ENCODE measurements around the gene NPEPL1. TPM values are rescaled to one million over a fixed set of nuclear protein-coding genes. Genes with fewer than 3 reads are reported as not detected.
"Not testable (repeated sequence)": the region's sequence is repeated elsewhere in the genome, so short reads cannot be mapped to it uniquely, and the experiment has no call there.

Gene NPEPL1
- total RNA-seq, 2 experiments from 2014 or later = 13.6 to 15.2 TPM

DNA sequence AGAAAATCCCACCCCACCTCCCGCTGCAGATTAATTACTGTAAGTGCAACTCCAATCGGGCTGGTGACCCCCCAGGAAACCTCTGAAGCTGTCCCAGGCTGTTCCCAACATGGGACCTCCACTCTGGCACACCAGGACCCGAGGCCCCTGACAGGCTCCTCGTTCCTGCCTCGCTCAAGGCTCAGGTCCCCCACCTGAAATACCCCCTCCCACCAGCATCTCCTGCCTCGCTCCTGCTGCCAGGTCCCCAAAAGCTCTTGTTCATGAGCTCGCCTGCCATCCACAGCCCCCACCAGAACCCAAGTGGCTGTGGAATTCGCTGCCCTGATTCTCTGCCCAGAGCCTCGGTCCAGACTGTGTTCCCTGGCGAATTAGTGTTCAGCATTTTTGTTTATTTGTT is 26.1 kb downstream of the NPEPL1 start:
- H3K27ac Mint-ChIP-seq = no peak overlapping the region
- intact Hi-C loops (cut with DNase I, micrococcal nuclease) = no loop called here
- no peaks in the 10 kb centered on the region for H3K9me3 Mint-ChIP-seq (ENCODE audit: low read depth)

DNA sequence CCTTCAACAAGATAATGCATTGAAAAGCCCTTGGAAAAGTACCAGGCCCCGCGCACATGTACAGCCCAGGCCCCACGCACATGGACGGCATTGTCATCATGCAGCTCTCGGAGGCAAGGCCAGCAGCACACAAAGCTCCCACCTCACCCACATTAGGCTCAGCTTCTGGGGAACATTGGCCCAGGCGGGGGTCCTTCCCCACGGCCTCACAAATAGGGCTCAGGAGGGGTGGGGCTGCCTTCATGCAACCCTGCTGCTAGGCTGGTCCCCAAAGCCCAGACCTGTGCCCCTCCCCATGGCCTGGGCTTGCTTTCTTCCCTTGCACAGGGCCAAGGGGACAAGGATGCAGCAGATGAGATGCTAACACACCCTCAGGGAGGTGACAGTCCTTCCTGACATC is 26.7 kb downstream of the NPEPL1 start:
- H3K27ac Mint-ChIP-seq = no peak overlapping the region
- ATAC-seq = no peak
- POLR2A ChIA-PET = no interaction called here
- DNase-seq = no peak
- no peak overlapping the region for H3K4me3 Mint-ChIP-seq
- CTCF ChIA-PET = interaction anchor here (0.6 kb wide), 1 partner anchor 685 kb away, joined by 3 read pairs; no protein-coding TSS in a partner anchor
- H3K36me3 Mint-ChIP-seq (ENCODE audit: low read depth) = no peaks in the 10 kb centered on the region
- intact Hi-C loops (cut with DNase I, micrococcal nuclease) = no loop called here
- no peaks in the 10 kb centered on the region for H3K4me1 Mint-ChIP-seq
- H3K27me3 Mint-ChIP-seq = peaks cover 25% of the 10 kb centered on the region
- no peaks in the 10 kb centered on the region for H3K9me3 Mint-ChIP-seq (ENCODE audit: low read depth)

More for the DNA sequence above, 26.1 kb downstream of the NPEPL1 start:
- no peak for DNase-seq
- CTCF ChIA-PET = interaction anchor here (0.6 kb wide), 1 partner anchor 686 kb away, joined by 3 read pairs; no protein-coding TSS in a partner anchor
- Mint-ChIP-seq H3K27me3 (peaks cover 22% of the 10 kb centered on the region), H3K4me1 (no peaks in the 10 kb centered on the region), H3K36me3 (ENCODE audit: low read depth) (no peaks in the 10 kb centered on the region), H3K4me3 (no peak overlapping the region)
- ATAC-seq = no peak
- POLR2A ChIA-PET = no interaction called here

DNA sequence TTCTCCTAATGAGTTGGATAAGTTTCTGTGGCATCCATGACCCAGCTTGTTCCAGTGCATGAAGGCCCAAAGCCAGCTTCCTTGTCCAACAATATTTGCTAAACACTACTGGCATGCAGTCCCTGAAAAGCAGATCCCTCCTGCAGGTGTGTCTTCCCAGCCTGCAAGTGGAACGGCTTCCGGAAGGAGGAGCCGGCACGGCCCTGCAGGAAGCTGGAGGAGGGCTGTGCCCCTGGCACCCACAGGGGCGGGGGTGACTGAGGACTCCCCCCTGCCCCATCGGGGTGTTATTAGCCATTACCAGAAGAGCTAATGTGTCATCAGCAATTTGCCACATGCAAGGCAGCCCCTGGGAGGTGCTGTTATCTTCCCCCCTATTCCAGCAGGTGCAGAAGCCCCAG is 27.4 kb downstream of the NPEPL1 start:
- no peak for ATAC-seq
- ChIA-PET CTCF (interaction anchor here (0.6 to 0.7 kb wide), 3 partner anchors 64 to 1246 kb away, joined by 3 to 4 read pairs (median 3); no protein-coding TSS in a partner anchor), POLR2A (no interaction called here)
- H3K4me3 Mint-ChIP-seq = no peak overlapping the region
- peaks cover 3% of the 10 kb centered on the region for H3K36me3 Mint-ChIP-seq (ENCODE audit: low read depth)
- no peaks in the 10 kb centered on the region for H3K4me1 Mint-ChIP-seq
- H3K27me3 Mint-ChIP-seq = peaks cover 32% of the 10 kb centered on the region
- intact Hi-C loops (cut with DNase I, micrococcal nuclease) = no loop called here
- H3K9me3 Mint-ChIP-seq (ENCODE audit: low read depth) = no peaks in the 10 kb centered on the region
- no peak for DNase-seq
- no peak overlapping the region for H3K27ac Mint-ChIP-seq

DNA sequence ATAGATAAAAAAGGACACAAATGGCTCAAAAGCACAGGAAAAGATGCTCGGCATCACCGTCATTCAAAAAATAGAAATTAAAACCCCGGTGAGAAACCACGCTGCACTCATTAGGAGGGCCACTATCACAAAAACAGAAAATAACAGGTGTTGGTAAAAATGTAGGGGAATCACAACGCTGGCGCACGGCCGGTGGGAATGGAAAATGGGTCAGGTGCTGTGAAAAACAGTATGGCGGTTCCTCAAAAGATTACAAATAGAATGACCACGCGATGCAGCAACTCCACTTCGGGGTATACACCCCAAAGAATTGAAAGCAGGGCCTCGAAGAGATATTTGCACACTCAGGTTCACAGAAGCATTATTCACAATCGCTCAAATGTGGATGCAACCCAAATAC is 28.3 kb downstream of the NPEPL1 start:
- no peak for DNase-seq
- no peak overlapping the region for H3K4me3 Mint-ChIP-seq
- H3K27ac Mint-ChIP-seq = no peak overlapping the region
- ChIA-PET CTCF (no interaction called here), POLR2A (no interaction called here)
- H3K9me3 Mint-ChIP-seq (ENCODE audit: low read depth) = no peaks in the 10 kb centered on the region
- intact Hi-C loops (cut with DNase I, micrococcal nuclease) = no loop called here
- ATAC-seq = no peak
- no peaks in the 10 kb centered on the region for H3K4me1 Mint-ChIP-seq
- peaks cover 32% of the 10 kb centered on the region for H3K27me3 Mint-ChIP-seq
- peaks cover 3% of the 10 kb centered on the region for H3K36me3 Mint-ChIP-seq (ENCODE audit: low read depth)

DNA sequence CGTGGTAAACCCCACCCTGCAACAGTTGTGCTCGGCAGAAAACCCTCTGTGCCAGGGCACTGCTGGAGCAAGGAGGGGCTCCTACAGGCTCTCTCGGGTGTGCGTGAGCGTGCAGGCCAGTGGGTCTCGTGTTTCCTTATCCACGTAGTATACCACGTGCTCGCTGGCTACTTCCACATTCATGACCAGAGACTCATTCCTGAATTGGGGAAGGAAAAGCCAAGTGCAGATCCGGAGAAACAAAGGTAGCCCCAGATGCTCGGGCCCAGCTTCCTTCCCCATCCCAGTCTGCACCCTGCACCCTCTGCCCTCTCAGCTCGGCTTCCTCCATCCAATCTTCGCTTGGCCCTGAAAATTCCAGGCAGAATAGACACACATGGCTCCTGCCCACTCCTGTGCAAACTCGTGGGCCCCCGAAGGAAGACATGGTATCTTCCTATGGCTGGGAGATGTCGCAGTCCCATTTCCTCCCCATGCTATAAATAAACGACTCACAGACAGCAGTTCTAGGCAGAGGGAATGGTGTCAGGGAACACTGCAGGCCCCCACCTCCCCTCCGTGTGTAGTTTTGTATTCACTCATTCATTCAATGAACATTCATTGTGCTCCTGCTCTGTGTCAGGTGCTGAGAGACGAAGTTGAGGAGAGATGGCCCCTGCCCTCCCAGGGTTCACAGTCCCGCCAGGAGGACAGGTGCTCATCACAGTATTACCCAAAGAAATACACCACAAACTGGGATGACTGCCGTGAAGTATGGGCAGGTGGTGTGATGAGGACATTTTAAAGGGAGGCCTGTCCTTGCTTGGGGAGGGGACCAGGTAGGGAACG is 29.6 kb downstream of the NPEPL1 start:
- no peak for DNase-seq
- H3K4me1 Mint-ChIP-seq = no peaks in the 10 kb centered on the region
- H3K27me3 Mint-ChIP-seq = peaks cover 34% of the 10 kb centered on the region
- ChIA-PET CTCF (no interaction called here), POLR2A (no interaction called here)
- no peak overlapping the region for H3K27ac Mint-ChIP-seq
- H3K9me3 Mint-ChIP-seq (ENCODE audit: low read depth) = peaks cover 7% of the 10 kb centered on the region
- no peak for ATAC-seq
- H3K36me3 Mint-ChIP-seq (ENCODE audit: low read depth) = peaks cover 5% of the 10 kb centered on the region
- no peak overlapping the region for H3K4me3 Mint-ChIP-seq
- intact Hi-C loops (cut with DNase I, micrococcal nuclease) = no loop called here

DNA sequence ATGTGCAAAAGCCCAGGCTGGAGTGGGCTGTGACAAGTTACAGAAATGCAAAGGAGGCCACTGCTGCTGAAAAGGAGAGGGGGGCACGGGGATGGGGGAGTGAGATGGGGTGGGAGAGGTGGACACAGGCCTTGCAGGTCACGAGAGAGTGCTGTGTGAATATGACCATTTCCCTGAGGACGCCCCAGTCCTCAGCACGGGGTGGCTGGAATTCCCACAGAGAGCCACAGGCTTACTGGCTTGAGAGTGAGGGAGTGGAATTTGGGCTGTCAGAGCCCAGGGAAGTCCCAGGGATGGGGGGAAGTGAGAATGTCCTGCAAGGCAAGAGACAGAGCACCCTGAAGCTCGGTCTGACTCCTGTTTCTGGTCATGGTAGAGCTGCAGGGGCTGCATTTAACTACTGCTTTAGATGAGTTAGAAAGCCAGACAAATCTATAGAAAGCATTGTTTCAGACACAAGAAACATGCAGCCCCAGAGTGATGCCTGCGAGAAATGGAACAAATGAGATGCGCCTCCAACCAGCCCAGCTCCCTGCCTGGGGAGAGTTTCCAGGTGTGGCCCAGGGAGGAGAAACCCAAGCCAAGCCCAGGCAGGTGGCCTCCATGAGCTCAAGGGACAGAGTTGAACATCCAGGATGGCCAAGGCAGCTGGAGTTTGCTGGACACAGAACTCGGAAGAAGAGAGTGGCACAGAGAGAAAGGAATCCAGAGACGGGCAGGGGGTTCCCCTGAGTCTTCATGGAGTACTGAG is 30.5 kb downstream of the NPEPL1 start:
- Mint-ChIP-seq H3K9me3 (ENCODE audit: low read depth) (peaks cover 10% of the 10 kb centered on the region), H3K4me1 (no peaks in the 10 kb centered on the region), H3K4me3 (no peak overlapping the region), H3K27ac (no peak overlapping the region), H3K27me3 (peaks cover 34% of the 10 kb centered on the region), H3K36me3 (ENCODE audit: low read depth) (peaks cover 5% of the 10 kb centered on the region)
- ChIA-PET CTCF (no interaction called here), POLR2A (no interaction called here)
- intact Hi-C loops (cut with DNase I, micrococcal nuclease) = no loop called here
- DNase-seq (no peak), ATAC-seq (no peak)

DNA sequence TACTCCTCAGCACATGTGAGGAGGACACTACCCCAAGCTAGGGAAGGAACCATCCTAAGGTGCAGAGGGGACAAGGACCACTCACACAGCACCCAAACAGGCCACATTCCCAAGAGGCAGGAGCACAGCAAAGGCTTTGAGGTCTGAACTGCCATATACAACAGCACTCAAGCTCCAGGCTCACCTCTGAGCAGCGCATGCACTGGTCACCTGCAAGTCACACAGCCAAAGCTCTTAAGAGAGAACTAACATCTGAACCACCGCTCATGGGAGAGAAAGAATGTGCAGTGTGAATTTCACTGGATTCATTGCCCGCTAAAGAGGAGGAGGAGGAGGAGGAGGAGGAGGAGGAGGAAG is 31.0 kb downstream of the NPEPL1 start:
- ATAC-seq = no peak
- H3K36me3 Mint-ChIP-seq (ENCODE audit: low read depth) = peaks cover 5% of the 10 kb centered on the region
- H3K9me3 Mint-ChIP-seq (ENCODE audit: low read depth) = peaks cover 10% of the 10 kb centered on the region
- H3K27ac Mint-ChIP-seq = no peak overlapping the region
- ChIA-PET CTCF (no interaction called here), POLR2A (no interaction called here)
- intact Hi-C loops (cut with DNase I, micrococcal nuclease) = no loop called here
- H3K27me3 Mint-ChIP-seq = peaks cover 34% of the 10 kb centered on the region
- DNase-seq = no peak
- H3K4me3 Mint-ChIP-seq = no peak overlapping the region
- H3K4me1 Mint-ChIP-seq = no peaks in the 10 kb centered on the region

DNA sequence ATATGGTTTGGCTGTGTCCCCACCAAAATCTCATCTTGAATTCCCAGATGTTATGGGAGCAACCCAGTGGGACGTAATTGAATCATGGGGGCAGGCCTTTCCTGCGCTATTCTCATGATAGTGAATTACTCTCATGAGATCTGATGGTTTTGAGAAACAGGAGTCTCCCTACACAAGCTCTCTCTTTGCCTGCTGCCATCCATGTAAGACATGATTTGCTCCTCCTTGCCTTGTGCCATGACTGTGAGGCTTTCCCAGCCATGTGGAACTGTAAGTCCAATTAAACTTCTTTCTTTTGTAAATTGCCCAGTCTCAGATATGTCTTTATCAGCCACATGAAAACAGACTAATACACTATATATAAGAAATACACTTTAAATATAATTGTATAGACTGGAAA is 33.6 kb downstream of the NPEPL1 start:
- peaks cover 36% of the 10 kb centered on the region for H3K27me3 Mint-ChIP-seq
- POLR2A ChIA-PET; intact Hi-C loops (cut with DNase I, micrococcal nuclease); DNase-seq; ATAC-seq; H3K4me3 Mint-ChIP-seq; H3K4me1 Mint-ChIP-seq; H3K27ac Mint-ChIP-seq; H3K36me3 Mint-ChIP-seq (ENCODE audit: low read depth); CTCF ChIA-PET; H3K9me3 Mint-ChIP-seq (ENCODE audit: low read depth): not testable (repeated sequence)

DNA sequence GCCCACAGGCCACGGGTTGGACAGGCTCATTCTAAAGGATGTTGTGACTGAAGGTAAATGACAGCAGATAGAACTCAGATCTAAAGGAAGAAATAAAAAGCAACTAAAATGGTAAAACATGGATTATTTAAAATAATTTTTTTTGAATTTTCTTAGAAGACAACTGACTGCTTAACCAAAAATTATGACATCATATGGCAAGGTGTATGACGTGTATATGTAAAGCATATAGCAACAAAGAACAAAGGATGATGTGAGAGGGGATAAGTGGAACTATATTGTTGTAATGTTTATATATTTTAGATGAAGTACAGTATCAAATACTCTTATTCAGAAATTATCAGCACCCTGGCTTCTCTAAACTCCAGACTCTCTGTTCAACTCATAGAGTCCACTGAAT is 38.6 kb downstream of the NPEPL1 start:
- no peak for DNase-seq
- intact Hi-C loops (cut with DNase I, micrococcal nuclease) = no loop called here
- H3K27me3 Mint-ChIP-seq = peaks cover 21% of the 10 kb centered on the region
- H3K4me3 Mint-ChIP-seq = no peak overlapping the region
- H3K4me1 Mint-ChIP-seq = no peaks in the 10 kb centered on the region
- H3K27ac Mint-ChIP-seq = no peak overlapping the region
- POLR2A ChIA-PET = no interaction called here
- H3K9me3 Mint-ChIP-seq (ENCODE audit: low read depth) = peaks cover 8% of the 10 kb centered on the region
- no peak for ATAC-seq
- H3K36me3 Mint-ChIP-seq (ENCODE audit: low read depth) = peaks cover 2% of the 10 kb centered on the region
- CTCF ChIA-PET = interaction anchor here (0.9 kb wide), 1 partner anchor 36 kb away, joined by 3 read pairs; no protein-coding TSS in a partner anchor

DNA sequence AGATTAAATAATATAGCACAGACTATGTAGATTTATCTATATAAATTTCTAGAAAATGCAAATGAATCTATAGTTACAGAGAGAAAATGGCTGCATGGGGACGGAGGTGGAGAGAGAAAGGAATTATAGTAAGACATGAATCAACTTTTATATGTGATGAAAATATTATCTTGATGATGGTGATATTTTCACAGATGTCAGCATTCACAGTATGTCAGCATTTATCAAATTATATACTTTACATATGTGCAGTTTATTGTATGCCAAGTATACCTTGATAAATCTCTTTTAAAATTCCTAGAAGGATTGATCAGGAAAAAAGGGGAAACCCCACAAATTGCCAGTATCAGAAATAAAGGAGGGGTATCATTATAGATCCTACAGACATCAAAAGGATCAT is 44.6 kb downstream of the NPEPL1 start:
- H3K27me3 Mint-ChIP-seq = peaks cover 32% of the 10 kb centered on the region
- DNase-seq (no peak), ATAC-seq (no peak)
- no peaks in the 10 kb centered on the region for H3K4me1 Mint-ChIP-seq
- H3K9me3 Mint-ChIP-seq (ENCODE audit: low read depth) = no peaks in the 10 kb centered on the region
- intact Hi-C loops (cut with DNase I, micrococcal nuclease) = no loop called here
- POLR2A ChIA-PET = no interaction called here
- no peak overlapping the region for H3K4me3 Mint-ChIP-seq
- no peaks in the 10 kb centered on the region for H3K36me3 Mint-ChIP-seq (ENCODE audit: low read depth)
- CTCF ChIA-PET = no interaction called here
- H3K27ac Mint-ChIP-seq = no peak overlapping the region

DNA sequence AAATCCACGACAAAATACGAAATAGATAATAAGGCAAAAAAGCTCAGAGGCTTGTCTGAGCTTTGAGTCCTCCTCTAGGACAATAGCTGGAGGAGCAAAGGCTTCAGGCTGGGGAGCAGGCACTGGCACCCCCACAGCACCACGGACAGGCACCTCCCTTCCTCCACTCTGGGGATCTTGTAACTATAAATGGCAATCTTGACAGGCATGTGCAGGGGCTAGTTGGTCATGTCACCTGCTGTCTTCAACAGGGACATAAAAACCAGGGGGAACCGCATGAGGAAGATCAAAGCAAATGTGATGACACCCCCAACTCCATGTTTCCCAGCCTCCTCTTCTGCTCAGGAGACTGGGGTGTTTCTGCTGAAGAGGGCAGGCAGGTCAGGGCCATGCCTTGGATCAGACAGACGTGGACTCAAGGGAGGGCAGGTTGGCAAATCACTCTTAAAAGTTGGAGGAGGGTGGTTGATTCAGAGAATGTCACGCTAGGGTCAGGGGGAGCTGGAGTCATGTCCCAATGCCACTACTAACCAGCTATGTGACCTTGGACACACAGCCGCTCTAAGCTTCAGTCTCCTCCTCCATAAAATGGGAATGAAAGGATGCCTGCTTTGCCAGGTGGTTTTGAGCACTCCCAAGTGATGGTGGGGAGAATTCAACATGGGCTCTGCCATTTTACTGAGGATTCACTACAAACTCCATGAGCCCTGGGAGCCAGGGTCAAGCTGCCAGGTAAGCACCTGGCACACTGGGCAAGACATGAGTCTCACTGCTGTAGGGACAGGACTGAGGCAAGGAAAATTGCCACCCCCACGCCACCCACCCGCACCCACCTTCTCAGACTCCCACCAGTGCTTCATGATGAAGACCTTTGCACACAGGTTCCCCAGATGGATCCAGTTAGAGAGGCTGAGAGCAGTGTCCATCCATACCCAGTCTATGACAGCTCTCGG is 48.0 kb downstream of the NPEPL1 start:
- Mint-ChIP-seq H3K27me3 (peaks cover 35% of the 10 kb centered on the region), H3K4me3 (no peak overlapping the region), H3K4me1 (no peaks in the 10 kb centered on the region), H3K36me3 (ENCODE audit: low read depth) (no peaks in the 10 kb centered on the region), H3K27ac (no peak overlapping the region), H3K9me3 (ENCODE audit: low read depth) (no peaks in the 10 kb centered on the region)
- DNase-seq = no peak
- CTCF ChIA-PET = interaction anchor here (1.0 kb wide), 1 partner anchor 21 kb away, joined by 3 read pairs; no protein-coding TSS in a partner anchor
- ATAC-seq = no peak
- intact Hi-C loops (cut with DNase I, micrococcal nuclease) = no loop called here
- POLR2A ChIA-PET = no interaction called here
